ENCODE results near the gene THBD.

THBD gene

DNA sequence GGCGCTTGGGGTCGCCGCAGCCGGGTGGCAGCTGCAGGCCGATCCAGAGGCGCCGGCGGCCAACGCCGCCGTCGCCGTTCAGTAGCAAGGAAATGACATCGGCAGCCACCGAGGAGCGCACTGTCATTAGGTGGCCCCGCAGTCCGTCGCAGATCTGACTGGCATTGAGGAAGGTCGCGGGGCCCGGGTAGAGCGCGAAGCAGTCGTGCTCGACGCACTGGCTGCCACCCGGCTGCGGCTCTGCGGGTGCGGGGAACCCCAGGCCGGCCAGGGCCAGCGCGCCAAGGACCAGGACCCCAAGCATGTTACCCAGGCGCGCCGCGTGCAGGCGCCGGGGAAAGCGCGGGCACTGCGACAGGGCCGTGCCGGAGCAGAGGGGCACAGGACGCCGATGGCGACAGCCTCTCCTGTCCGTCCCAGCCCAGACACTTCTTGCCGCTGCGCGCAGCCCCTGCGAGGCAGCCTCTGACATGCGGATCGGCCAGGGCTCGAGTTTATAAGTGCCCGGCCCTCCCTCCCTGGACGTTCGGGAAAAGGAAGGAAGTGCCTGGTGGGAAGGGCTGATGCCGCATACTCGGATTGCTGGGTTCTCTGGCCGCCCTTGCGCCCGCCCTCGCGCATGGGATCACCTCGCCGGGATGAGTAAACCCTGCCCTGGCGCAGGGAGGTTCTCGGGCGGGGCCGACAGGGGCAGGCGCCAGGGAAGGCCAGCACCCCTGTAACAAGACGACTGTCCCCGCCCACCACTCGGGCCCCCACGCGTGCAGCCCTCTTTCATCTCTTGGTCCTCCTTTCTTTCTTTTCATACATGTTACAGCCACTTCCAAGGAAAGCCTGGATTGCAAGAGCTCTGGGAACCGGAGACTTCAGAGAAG lies at the start of gene THBD:
Gene THBD (minus strand): TSS at position 472 of the 875 bp plus-strand sequence. CDS start 168 bp downstream, at position 304.
- DNase-seq (ENCODE audit: low read depth), result peak; percentile 84
- peak within 1 kb of the TSS; percentile 78 for H3K4me3 ChIP-seq (ENCODE audit: low read depth, low read length)
- TF ChIP-seq MAX (IDR thresholded peaks at IDR 0.05; ENCODE audit: low read depth, low read length), result no peak
- no peak for TF ChIP-seq POLR2A (IDR thresholded peaks at IDR 0.05; ENCODE audit: extremely low read depth, insufficient read length)
- no peak for TF ChIP-seq MYC (IDR thresholded peaks at IDR 0.05; ENCODE audit: low read depth, low read length)
- TF ChIP-seq CTCF (IDR thresholded peaks at IDR 0.05; ENCODE audit: low read depth, low read length), result no peak

DNA sequence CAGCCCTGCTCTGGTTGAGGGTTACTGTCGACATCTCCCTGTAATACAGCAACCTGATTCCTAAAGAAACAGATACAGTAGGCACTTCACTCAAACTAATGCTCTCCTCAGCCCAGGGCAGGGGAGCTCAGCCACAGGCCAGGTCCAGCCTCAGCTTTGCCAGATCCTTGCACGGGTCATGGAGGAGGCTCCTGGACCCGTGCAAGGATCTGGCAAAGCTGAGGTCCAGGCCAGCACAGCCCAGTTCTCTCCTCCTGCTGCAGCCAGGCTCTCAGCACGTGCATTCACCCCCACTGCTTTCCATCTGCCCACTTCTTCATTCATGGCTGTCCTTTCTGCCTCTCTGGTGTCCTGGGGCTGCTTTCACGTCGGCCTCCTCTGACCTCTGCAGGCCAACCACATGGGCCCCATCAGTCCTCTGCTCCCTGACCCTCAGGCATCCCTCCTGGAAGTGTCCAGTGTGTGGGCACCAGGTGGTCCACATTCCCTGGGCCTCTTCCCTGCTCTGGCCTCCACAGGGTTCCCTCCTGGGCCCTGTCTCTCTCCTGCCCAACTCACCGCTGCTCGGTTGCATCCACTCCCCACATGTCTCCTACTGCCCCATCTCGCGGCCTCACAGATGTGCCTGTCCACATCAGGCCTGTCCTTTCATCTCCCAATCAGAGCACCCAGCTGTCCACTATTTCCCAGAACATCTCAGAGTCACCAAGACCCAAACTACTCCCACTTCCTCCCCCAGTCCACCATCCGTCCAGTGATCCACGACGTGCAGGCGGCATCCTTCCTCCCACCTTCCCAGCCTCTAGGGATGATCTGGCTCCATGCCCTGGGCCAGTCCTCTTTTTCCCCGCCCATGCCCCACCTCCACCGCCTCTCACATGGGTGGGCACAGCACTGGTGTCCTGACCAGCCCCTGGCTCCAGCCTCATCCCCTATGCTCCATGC lies 48.4 kb upstream of the THBD start:
- no peak for DNase-seq (ENCODE audit: low read depth)
- TF ChIP-seq MYC (IDR thresholded peaks at IDR 0.05; ENCODE audit: low read depth, low read length), result no peak
- TF ChIP-seq CTCF (IDR thresholded peaks at IDR 0.05; ENCODE audit: low read depth, low read length), result no peak
- TF ChIP-seq POLR2A (IDR thresholded peaks at IDR 0.05; ENCODE audit: extremely low read depth, insufficient read length), result no peak
- no peak for TF ChIP-seq MAX (IDR thresholded peaks at IDR 0.05; ENCODE audit: low read depth, low read length)
- no peak overlapping the region for H3K4me3 ChIP-seq (ENCODE audit: low read depth, low read length)

DNA sequence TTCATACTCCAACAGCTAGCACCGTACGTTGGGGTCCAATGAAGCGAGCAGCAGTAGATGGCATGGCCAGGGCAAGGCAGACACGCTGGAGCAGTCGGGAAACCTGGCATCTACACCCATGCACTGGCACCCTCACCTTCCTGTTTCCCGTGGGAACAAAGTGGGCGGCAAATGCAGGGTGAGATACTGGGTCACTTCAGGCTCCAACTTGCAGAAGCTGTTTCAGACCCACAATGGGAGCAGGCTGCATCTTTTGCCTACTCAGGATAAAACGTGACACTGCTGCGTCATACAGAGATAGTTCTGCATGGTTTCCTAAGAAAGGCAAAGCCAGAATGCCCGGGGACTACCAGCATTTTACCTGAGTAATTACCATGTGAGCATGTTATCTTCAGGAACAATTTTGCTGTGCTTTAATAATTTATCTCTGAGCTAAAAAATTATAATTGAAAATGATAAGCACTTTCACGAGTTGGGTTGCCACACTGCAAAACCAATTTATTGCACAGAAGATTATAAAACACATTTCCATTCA lies 47.6 kb upstream of the THBD start:
- no peak for TF ChIP-seq MAX (IDR thresholded peaks at IDR 0.05; ENCODE audit: low read depth, low read length)
- TF ChIP-seq CTCF (IDR thresholded peaks at IDR 0.05; ENCODE audit: low read depth, low read length), result no peak
- TF ChIP-seq MYC (IDR thresholded peaks at IDR 0.05; ENCODE audit: low read depth, low read length), result no peak
- TF ChIP-seq POLR2A (IDR thresholded peaks at IDR 0.05; ENCODE audit: extremely low read depth, insufficient read length), result no peak
- DNase-seq (ENCODE audit: low read depth), result no peak
- no peak overlapping the region for H3K4me3 ChIP-seq (ENCODE audit: low read depth, low read length)

DNA sequence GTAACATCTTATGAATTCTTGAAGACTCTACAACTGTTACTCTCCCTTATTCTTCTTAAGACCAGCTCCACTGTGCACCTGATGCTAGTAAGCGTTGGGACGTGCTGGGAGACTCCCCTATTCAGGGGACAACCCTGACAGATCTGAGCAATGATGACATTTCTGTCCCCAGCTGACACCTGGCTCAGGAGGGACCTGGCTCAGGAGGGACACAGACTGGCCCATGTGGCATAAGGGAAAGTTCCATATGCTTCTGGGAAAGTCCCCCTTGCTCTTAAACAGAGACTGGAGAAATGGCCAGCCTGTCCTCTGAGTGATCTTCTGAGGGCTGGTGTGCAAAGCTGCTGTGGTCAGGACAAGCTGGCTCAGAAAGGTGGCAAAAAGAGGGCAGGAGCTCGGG lies 46.6 kb upstream of the THBD start:
- H3K4me3 ChIP-seq (ENCODE audit: low read depth, low read length), result no peak overlapping the region
- no peak for DNase-seq (ENCODE audit: low read depth)
- no peak for TF ChIP-seq MYC (IDR thresholded peaks at IDR 0.05; ENCODE audit: low read depth, low read length)
- TF ChIP-seq POLR2A (IDR thresholded peaks at IDR 0.05; ENCODE audit: extremely low read depth, insufficient read length), result no peak
- no peak for TF ChIP-seq CTCF (IDR thresholded peaks at IDR 0.05; ENCODE audit: low read depth, low read length)
- TF ChIP-seq MAX (IDR thresholded peaks at IDR 0.05; ENCODE audit: low read depth, low read length), result no peak

GRCh38 chr20:23095499-23095898 lies 46.0 kb upstream of the THBD start:
- no peak overlapping the region for H3K4me3 ChIP-seq (ENCODE audit: low read depth, low read length)
- no peak for DNase-seq (ENCODE audit: low read depth)
- TF ChIP-seq CTCF (IDR thresholded peaks at IDR 0.05; ENCODE audit: low read depth, low read length), result no peak
- TF ChIP-seq MYC (IDR thresholded peaks at IDR 0.05; ENCODE audit: low read depth, low read length), result no peak
- no peak for TF ChIP-seq POLR2A (IDR thresholded peaks at IDR 0.05; ENCODE audit: extremely low read depth, insufficient read length)
- no peak for TF ChIP-seq MAX (IDR thresholded peaks at IDR 0.05; ENCODE audit: low read depth, low read length)

Data from NB4 (cell line).